Stimulated activated CD8-positive, alpha-beta memory T cell treated with anti-CD3 and anti-CD28 coated beads, Interleukin-15, amount 100 ng/mL, for 1 hour (primary cell): ENCODE data around the gene EXOC4.

Experiments used
- DNase-seq: peaks from one replicate; pipeline ENCODE4 v3.0.0-alpha.2; 2020; ENCODE audit warnings: low read depth

EXOC4 gene

DNA sequence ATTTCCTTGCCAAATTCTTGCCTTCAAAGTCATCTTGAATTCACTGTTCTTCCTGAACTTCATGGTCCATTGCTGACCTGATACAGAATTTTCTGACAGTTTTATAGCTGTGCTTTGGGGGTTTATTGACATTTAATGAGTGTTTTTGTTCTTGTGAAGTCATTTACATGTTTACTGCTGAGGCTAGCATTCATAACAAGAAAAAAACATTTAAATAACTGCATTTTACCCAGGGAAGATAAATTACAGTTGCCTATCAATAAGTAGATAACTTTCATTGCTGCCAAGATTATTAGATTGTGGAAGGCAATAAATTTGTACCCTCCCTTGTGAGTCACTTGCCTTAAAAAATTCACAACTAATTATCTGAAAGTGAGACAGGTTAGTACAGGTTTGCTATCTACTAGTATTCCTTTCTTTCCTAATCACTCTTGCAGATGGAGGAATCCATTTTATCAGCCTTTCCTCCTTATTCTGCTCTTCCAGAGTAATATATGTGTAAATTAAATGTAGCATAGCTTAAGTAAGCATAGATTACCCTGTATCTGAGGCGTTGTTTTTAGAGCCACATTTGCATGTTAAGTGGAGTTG is 178.4 kb downstream of the EXOC4 start:
- DNase-seq = no peak

DNA sequence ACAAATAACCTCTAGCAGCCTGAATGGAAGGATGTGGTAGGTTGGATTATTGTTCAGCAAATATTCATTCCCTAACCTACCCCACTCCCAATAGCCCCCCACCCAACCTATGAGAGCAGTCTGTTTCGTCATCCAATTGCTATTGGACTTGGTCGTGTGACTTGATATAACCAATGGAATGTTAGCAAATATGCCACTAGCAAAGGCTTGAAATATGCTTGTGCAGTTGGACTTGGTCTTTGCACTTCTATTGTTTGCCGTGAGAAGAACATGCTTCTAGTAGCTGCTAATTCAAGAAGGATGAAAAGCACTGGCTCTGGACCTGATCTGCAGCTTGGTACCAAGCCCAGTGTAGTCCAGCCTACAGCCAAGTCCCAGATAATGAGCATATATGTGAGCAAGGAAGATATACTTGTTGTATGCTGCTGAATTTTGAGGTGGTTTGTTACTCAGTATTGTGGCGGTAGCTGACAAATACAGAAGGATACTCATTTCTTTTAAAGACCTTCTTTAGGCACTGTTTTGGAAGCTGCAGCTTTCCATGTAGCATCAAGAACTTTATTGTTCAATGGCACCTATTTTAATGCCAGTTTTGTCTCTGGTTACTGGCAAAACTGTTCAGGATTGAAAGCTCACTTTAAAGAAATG is 180.4 kb downstream of the EXOC4 start:
- DNase-seq = no peak

DNA sequence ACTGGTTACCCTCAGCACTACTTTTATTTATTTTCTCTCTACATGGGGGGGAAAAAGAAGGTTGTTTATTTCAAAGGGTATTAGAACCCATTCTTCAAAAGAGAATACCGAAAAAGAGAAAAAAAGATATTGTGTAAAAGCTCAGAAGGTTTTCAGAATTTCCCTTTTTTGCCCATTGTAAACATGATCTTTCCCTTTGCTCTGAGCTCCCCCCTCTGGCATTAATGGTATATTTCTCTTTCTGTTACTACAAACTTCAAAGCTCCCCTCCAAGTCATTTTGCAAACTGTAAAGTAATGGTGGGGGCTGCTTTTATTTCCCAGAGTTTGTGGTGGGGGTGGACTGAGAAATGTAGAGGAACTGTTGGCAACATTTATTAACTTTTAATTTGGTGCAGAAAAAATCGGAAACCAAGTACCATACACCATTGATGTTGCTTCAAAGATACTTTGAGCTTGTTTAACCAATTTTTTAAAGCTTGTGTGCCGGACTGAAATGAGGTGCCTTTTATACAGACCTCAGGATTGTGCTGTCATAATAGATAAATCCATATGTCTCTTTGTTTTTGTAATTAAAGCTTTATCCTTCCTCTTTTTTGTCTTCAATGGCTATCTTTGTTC is 181.5 kb downstream of the EXOC4 start:
- DNase-seq = no peak

DNA sequence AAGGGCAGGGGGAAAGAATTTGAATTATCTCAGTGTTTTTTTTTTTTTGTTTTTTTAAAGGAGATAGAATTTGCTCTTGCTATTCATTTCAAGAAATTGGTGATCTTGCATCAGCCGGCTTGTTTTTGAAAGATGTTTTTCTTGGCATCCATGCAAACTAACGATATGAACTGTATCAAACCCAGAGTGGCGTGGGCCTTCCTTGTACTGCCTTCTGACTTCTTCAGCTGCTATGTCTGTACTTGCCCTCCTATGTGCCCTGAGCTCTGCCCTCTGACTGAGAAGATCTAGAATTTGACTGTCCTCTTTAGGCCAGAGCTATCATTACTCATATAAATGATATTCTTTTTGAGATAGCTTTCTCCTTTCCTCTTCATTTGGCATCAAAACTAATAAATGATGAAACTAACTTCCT is 183.1 kb downstream of the EXOC4 start:
- no peak for DNase-seq

DNA sequence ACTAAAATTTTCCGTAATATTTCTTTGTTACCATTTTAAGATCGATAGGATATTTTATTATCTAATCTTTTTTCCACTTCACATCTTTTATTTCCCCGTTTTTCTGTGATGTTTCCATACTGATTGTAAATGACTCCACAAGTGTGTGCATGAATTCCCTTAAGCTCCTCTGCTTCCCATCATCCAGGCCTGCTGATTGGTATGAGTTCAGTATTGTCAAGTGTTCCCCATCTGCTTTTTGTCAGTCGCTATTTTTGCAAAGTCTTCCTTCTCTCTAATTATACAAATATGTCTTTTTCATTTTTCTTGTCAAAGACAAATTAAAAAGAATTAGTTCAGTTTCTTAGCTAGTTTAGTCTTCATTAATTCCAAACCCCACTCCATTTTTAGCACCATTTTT is 184.7 kb downstream of the EXOC4 start:
- no peak for DNase-seq

DNA sequence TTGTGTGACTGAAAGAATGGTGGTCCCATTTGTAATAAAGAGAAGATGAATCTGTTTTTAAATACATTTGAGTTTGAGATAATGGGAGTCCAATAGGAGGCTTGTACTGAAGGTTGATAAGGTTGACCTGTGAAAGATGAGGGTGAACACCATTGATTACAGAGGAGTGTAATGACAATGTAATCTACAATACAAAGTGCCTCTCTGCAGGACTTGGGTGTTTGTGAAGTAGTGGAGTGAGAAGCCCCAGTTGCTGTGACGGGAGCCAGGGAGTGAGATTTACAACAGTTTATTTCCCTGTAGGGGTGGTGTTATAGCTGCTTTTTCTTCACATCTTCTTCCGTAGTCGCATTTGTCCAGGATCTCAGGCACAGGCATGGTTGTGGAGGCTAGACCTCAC is 189.9 kb downstream of the EXOC4 start:
- DNase-seq = no peak

DNA sequence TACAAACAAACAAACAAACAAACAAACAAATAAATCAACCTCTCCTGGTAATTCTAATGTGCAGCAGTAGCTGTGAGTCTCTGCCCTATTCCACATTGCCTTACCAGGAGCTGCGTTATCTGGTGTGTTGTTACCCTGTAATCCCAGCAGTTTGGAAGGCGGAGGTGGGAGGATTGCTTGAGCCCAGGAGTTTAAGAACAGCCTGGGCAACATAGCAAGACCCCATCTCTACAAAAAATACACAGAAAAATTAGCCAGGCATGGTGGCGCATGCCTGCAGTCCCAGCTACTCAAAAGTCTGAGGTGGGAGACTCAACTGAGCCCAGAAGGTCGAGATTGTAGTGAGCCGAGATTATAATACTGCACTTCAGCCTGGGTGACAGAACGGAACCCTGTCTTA is 192.7 kb downstream of the EXOC4 start:
- no peak for DNase-seq

DNA sequence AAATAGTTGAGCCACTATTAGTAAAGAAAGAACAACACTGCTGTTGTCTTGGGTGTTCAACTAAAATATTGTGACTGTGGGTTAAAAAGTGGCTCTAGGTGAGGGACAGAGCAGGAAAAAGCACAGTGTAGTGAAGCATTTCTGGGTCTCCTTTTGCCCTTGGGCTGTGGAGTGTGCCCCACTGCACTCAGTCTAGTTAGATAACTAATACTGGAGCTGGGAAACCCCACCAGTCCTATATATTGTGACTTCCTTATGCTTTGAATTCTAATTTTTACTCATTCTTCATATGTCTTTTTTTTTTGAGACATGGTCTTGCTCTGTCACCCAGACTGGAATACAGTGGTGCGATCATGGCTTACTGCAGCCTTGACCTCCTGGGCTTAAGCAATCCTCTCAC is 195.1 kb downstream of the EXOC4 start:
- DNase-seq = no peak

DNA sequence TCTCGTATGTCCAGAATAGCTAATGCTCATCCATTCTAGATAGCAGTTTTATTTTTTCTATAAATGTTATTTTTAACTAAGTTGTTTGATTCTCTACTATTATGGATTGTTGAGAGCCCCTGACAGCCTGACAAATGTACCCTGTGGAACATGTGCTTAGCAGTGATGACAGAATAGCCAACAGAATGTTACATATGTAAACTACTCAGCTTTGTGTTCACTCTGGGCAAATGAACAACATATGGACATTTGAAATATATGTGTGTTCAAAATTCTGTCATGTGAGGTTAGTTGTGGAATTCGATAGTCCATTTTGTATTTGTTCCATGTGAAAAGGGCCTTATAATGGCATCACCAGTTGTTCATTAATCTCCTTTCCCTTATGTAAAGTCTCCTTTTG is 199.7 kb downstream of the EXOC4 start:
- no peak for DNase-seq

DNA sequence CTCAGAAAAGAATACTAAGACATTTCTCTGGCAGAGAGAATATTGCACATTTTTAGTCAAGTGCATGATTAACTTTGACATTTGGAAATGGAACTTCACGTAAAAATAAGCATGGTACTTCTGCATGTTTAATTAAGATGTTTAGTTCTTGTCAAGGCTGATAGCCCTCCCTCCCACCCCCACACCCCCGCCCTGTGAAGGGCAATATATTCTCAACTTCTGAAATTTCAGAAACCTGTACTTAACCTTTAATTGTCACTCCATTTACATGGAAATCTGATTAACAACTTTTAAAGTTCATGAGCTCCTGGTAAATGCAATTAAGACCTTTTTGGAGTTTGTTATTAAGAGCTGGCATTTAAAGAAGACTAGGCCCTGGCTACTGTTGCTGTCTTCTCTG is 205.8 kb downstream of the EXOC4 start:
- no peak for DNase-seq

DNA sequence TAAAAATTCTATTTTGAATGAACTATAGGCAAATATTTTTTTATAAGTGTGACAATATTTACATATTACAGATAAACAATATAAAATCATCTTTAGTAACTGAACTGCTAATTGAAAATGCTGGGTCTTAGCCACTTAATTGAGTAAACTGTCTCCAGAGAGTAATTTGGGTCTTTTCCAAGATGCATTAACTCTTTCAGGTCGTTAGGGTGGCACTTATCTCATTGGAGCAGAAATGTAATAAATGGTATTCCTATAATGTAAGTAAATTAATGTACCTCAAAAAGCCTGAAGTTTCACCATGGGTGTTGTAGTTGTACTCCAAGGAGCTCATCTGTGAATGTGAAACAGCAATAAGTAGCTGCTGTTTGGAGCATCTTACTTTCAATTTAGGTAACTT is 208.5 kb downstream of the EXOC4 start:
- DNase-seq = no peak

DNA sequence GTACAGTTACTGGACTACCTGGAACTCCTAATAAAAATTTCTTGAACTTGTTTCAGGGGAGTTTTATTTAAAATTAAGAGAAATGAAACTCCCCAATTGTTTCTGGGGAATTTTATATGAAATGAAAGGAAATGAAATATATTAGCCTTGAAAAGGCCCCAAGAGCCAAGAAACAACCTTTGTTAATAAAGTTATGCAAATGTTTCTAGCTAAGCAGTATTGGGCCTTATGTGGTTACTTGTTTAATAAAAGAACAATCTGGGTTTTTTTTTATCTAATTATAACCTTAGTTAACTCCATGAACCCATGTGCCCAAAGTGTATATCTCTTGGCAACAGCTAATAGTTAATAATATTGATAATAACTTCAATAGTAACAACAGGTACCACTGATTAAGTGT is 222.8 kb downstream of the EXOC4 start:
- DNase-seq = no peak

DNA sequence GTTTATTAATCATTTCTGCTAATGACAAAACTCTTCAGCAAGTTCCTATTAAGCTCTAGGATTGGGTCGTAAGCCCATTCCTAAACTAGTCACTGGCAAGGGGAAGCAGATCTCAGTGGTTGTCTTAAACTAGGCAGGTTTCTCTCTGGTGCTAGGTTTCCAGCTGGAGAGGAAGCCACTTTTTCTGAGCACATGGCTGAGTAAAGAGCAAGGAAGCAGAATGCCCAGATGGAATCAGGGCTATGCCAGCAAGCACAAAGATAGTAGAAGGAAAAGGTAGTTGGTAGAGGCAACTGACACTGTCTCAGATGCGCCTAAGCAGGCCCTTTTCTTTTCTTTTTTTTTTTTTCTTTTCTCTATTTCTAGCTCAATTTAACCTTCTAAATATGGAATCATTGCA is 224.9 kb downstream of the EXOC4 start:
- no peak for DNase-seq

DNA sequence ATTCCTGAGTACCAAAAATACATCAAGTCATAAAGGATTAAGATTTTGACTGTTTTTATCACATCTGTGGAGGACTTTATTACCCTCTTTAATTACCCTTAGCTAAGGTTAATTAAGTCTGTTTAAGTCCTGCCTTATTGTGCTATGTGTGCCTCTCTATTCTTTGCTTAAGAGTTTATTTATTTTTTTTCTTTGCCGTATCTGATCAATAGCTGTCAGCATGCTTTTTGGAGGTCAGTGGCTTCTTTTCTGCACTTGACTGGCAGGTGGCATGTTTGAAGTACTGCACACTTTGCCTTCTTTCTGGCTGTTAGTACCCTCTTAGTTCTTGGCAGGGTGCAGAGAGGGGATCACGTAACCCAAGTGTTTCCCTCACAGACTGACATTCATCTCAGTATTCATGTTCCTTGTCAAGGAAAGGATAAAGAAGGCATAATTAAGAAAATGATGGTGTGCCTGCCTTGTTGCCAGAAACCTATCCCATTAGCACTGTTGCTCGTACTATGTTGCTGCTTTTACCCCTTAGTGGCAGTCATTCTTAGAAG is 225.8 kb downstream of the EXOC4 start:
- no peak for DNase-seq

DNA sequence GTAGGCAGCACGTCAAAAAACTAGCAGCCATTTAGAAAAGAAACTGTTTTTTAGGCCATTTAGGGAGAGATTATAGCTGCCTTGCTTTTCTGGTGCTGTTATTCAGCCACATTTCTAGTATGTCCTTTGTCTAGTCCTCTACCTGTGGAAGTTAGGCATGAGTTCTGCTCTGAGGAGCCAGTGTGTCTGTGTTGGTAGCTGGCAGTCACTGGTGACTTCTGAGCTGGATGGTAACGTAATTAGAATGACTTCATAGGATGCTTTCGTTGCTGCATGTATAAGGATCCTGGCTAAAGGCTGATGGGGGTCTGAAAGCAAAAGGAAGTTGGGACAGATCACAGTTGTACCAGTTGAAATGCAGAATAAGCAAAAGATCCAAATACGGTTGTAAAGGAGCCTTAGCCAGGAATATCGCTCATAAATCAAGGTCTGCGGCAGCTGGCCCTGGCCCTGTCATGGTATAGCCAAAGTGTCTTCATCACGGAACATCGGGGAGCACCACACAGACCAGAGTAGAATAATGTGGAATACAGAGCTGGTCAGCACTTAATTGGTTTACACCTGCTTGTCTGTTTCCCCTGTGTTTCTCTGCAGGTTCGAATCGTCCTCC is 226.7 kb downstream of the EXOC4 start:
- DNase-seq = no peak

DNA sequence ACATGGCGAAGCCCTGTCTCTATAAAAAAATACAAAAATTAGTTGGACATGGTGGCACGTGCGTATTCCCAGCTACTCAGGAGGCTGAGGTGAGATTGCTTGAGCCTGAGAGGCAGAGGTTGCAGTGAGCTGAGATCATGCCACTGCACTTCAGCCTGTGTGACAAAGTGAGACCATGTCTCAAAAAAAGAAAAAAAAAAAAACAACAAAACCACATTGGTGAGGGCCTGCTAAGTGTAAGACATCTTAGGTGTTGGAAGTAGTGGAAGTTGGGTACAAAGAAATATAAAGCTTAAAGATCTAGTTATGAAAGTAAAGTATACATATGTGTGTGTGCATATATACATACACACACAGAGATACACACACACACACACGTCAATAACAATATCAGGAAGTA is 228.0 kb downstream of the EXOC4 start:
- DNase-seq = no peak

DNA sequence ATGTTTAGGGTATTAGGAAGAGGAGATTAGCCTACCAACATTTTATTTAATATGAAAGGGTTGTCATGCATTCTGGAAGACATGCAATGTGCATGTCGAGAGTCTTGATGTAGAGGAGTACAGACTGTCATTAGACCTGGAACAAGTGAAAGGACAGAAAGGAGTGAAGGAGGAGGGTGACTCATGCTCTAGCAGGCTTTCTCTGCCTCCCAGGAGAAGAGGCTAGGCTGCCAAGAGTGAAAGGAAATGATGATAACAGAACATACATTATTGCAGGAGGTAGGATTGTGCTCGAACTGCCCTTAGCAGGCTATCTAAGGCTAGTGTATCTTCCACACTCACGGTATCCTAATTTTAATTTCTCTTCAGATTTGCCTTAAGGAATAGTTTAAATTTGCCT is 228.8 kb downstream of the EXOC4 start:
- no peak for DNase-seq

DNA sequence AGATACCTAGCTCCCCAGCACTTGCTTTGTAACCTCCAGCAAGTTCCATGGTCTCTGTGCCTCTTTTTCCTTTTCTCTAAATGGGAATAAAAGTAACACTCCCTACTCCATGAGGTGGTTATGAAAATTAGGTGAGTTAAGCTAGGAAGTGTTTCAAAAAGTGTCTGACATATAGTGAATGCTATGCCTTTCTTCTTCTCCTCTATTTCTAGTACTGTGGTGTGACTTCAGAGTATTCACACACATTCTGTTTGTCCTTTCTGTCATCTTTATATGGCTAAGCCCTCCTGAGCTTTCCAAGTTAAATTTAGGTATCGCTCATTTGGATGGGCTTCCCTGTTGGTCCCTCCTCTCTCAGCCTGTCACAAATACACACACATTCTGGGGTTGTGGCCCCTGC is 229.7 kb downstream of the EXOC4 start:
- no peak for DNase-seq

DNA sequence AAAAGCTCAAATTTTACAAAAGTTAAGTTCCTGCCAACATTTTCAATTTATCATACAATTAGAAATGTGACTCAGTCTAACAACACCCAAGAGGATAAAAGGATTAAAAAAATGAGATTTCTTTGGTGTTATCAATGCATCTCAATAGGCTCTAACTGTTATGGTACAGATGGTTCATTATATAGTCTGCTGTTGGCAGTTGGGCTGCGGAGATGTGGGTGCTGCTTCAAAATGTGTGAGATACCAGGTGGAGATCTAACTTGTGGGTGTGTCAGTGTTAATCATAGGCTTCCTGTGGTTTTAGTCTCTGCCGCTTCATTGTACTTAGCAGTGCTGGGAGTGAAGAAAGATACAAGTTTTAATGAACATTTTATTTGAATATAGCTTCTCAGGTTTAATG is 231.2 kb downstream of the EXOC4 start:
- peak; percentile 2 for DNase-seq

DNA sequence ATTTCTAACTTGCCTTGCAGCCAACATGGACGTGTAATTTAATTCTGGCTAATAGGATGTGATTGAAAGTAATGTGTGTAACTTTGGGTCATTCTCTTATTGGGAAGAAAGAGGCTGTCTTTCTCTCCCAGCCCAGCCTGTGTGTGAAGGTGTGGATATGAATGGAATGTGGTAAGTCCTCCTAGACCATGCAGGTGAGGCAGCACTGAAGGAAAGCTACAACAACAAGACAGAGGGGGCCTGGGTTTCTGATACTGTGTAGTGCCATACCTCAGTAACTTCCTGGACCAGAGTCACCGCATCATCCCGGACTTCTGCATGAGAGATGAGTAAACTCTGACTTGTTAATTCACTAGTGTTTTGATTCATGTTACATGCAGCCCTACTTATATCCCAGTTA is 237.0 kb downstream of the EXOC4 start:
- DNase-seq = no peak

DNA sequence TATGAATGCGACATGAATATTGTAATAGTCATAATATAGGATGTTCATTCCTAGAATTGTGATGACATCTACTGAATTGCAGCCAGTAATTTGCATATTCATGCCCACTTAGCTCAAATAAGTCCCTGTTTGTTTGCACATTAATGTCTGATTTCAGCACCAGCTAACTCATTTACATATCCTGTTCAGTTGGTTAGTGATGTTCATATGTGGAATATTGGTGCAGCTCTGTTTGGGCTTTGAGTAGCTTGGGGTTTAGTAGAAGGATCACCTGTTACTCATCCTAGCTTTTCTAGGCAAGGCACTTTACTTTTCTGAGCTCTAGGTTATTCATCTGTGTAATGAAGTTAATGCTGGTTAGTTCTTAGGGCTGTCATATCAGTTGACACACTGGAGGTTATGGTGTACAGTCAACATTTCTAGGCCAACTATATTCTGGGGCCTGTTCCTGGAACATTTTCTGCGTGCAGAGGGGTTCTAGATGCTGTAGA is 238.4 kb downstream of the EXOC4 start:
- no peak for DNase-seq

DNA sequence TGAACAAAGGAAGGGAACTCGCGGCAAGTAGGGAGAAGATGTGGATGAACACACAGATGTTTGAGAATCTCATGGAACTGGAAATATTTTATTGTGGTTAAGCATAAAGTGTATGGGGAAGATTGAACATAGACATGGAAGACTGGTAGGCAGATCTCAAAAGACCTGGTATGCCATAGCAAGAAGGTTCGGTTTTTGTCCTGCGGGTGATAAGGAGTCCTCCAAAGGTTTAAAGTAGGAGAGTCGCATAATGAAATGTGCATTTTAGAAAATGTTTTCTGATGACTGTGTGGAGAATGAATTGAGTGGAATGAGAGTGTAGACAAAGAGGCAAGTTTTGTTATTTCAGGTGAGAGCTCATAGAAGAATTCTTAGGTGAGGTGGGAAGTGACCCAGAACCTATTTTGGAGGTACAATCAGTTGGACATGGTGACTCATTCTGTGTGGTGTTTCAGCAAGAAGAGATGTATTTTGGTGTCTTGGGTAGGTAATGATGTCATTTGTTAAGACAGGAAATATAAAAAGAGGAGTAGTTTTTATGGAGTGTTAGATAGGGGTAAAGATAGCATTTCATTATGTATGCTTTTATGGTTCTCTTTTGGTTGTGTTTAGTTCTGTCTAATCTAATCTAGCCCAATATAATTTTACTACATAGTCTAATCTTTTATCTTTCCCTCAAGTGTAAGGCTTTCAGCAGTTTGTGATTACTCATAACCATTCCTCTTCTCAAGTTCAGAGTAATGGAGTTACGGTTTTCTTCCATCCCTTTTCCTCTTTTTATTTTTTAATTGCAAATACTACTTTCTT is 239.2 kb downstream of the EXOC4 start:
- no peak for DNase-seq
